RKO (cell line): ENCODE measurements around the gene THSD7A.

Experiments
- DNase-seq: peaks from one replicate; pipeline ENCODE4 v3.0.0-alpha.2; 2016; ENCODE audit warnings: low spot score

Gene THSD7A

GRCh38 chr7:11507929-11508328 lies 324.1 kb downstream of the THSD7A start:
- no peak for DNase-seq

- DNase-seq = no peak
Observed at GRCh38 chr7:11506417-11506816, 325.6 kb downstream of the THSD7A start.

- DNase-seq = no peak
Observed at GRCh38 chr7:11505471-11505985, 326.5 kb downstream of the THSD7A start.

GRCh38 chr7:11492307-11492706 lies 339.7 kb downstream of the THSD7A start:
- DNase-seq = peak; percentile 22

- DNase-seq = no peak
Observed at GRCh38 chr7:11491811-11492210, 340.2 kb downstream of the THSD7A start.

- no peak for DNase-seq
Observed at GRCh38 chr7:11489280-11489679, 342.7 kb downstream of the THSD7A start.

GRCh38 chr7:11486271-11486670 lies 345.7 kb downstream of the THSD7A start:
- DNase-seq = no peak

- DNase-seq = no peak
Observed at GRCh38 chr7:11485636-11486035, 346.4 kb downstream of the THSD7A start.

GRCh38 chr7:11480143-11480542 lies 351.9 kb downstream of the THSD7A start:
- no peak for DNase-seq

- no peak for DNase-seq
Observed at GRCh38 chr7:11478882-11479281, 353.1 kb downstream of the THSD7A start.

GRCh38 chr7:11478426-11478825 lies 353.6 kb downstream of the THSD7A start:
- no peak for DNase-seq

- no peak for DNase-seq
Observed at GRCh38 chr7:11474902-11475585, 357.0 kb downstream of the THSD7A start.

GRCh38 chr7:11473807-11474424 lies 358.1 kb downstream of the THSD7A start:
- DNase-seq = no peak

- DNase-seq = no peak
Observed at GRCh38 chr7:11473220-11473619, 358.8 kb downstream of the THSD7A start.

- DNase-seq = no peak
Observed at GRCh38 chr7:11472646-11473045, 359.4 kb downstream of the THSD7A start.

GRCh38 chr7:11471255-11471654 lies 360.7 kb downstream of the THSD7A start:
- no peak for DNase-seq

GRCh38 chr7:11469028-11469745 lies 362.8 kb downstream of the THSD7A start:
- no peak for DNase-seq

- no peak for DNase-seq
Observed at GRCh38 chr7:11466517-11467105, 365.4 kb downstream of the THSD7A start.

GRCh38 chr7:11464624-11465023 lies 367.4 kb downstream of the THSD7A start:
- DNase-seq = no peak

GRCh38 chr7:11461946-11462345 lies 370.1 kb downstream of the THSD7A start:
- DNase-seq = no peak

GRCh38 chr7:11458736-11459483 lies 373.1 kb downstream of the THSD7A start:
- DNase-seq = peak; percentile 68

GRCh38 chr7:11457419-11457818 lies 374.6 kb downstream of the THSD7A start:
- DNase-seq = no peak
